ENCODE measurements around the gene CCSER2.
"Not testable (repeated sequence)": the region's sequence is repeated elsewhere in the genome, so short reads cannot be mapped to it uniquely, and the experiment has no call there.

CCSER2 gene

DNA sequence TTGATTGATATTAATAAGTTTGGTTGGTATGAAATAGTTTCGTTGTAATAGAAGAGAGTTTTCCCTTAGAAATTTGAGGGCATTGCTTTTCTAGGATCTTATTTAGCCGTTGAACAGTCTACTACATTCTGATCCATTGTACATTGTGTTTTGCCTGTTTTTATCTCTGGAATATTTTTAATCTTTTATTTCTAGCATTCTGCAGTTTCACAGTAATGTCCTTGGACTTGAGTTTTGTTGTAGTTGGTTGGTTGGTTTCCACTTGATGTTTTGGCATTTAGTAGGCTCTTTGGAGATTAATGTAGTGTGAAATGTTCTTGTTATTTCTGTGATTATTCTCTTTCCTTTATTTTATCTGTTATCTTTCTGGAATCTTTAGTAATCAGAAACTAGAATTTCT lies 112.4 kb downstream of the CCSER2 start:
- TF ChIP-seq, protein P1, sequence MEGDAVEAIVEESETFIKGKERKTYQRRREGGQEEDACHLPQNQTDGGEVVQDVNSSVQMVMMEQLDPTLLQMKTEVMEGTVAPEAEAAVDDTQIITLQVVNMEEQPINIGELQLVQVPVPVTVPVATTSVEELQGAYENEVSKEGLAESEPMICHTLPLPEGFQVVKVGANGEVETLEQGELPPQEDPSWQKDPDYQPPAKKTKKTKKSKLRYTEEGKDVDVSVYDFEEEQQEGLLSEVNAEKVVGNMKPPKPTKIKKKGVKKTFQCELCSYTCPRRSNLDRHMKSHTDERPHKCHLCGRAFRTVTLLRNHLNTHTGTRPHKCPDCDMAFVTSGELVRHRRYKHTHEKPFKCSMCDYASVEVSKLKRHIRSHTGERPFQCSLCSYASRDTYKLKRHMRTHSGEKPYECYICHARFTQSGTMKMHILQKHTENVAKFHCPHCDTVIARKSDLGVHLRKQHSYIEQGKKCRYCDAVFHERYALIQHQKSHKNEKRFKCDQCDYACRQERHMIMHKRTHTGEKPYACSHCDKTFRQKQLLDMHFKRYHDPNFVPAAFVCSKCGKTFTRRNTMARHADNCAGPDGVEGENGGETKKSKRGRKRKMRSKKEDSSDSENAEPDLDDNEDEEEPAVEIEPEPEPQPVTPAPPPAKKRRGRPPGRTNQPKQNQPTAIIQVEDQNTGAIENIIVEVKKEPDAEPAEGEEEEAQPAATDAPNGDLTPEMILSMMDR (conservative IDR thresholded peaks at IDR 0.05; ENCODE audit: low read depth, low read length) = no peak
- no peak for DNase-seq (ENCODE audit: low read depth)
- no peak overlapping the region for H3K4me3 ChIP-seq (ENCODE audit: low read depth, low read length)

DNA sequence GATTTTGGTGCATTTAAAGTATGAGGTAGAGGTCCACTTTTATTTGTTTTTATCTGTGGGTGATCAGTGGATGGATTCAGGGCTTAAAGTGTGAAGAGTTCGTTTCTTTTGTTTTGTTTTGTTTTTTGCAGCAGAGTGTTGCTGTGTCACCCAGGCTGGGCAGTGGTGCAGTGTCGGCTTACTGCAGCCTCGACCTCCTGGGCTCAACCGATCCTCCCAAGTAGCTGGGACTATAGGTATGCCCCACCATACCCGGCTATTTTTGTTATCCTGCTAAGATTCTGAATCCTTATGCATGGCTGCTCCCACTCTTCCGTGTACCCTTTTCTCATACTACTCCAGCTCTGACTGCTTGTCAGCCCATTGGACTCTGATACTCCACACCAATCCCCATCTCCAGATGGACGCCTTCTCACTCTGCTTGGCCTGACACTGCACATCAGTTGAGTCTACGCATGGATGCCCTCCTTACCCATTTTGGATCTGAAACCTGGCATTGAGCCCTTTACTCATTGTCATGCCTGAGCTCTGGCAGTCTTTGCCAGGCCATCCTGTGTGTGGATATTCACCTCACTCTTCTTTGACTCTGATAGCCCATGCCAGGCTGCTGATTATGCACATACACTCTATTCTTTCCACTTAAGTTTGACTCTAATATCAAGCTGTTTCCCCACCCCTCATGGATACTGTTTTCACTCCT lies 119.5 kb downstream of the CCSER2 start:
- H3K4me3 ChIP-seq (ENCODE audit: low read depth, low read length) = no peak overlapping the region
- TF ChIP-seq, protein P1 (conservative IDR thresholded peaks at IDR 0.05; ENCODE audit: low read depth, low read length) = no peak
- no peak for DNase-seq (ENCODE audit: low read depth)

DNA sequence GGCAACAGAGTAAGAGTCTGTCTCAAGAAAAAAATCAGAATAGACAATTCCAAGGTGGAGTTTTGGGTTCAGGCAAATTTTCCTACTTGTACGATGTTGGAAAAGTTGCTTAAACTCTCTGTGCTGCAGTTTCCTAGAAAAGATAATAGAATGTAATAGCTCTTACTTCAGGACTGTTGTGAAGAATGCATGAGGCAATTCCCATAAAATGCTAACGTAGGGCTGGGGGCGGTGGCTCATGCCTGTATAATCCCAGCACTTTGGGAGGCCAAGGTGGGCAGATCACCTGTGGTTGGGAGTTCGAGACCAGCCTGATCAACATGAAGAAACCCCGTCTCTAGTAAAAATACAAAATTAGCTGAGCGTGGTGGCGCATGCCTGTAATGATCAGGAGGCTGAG lies 121.0 kb downstream of the CCSER2 start:
- DNase-seq (ENCODE audit: low read depth); H3K4me3 ChIP-seq (ENCODE audit: low read depth, low read length): not testable (repeated sequence)

DNA sequence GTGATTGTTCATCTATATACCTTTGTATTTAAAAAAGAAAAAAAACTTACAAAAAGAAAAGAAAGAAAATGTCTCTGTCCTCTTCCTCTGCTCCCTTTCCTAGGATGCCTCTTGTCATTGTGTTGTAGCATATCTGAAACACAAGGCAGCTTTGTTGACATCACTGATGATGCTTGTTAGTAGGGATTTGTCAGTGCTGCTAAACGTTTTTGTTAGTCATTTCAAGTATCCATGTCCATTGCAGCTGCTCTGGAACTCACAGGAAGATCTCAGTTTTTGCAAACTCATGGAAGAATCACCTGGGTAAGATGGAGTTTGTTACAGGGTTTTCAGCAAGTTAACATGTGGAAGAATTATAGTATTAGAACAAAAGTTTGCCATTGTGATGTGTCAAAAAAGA lies 123.6 kb downstream of the CCSER2 start:
- peak; percentile 15 for DNase-seq (ENCODE audit: low read depth)
- H3K4me3 ChIP-seq (ENCODE audit: low read depth, low read length) = no peak overlapping the region
- TF ChIP-seq, protein P1 (conservative IDR thresholded peaks at IDR 0.05; ENCODE audit: low read depth, low read length) = no peak

DNA sequence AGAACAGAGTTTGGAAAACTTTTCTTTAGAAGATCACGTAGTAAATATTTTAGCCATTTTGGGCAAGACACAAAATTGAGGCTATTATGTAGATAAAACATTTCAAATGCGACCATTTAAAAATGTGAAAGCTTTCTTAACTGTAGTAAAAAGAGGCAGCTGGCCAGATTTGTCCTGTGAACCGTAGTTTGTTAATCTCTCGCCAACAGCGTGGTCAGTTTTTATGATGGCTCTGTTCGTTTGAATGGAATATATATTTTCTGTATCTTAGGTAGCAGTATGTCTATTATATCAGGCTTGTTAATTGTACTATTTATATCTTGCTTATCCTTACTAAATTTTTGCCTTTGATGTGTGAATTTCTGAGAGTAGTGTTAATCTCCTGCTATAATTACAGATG lies 124.9 kb downstream of the CCSER2 start:
- DNase-seq (ENCODE audit: low read depth) = no peak
- no peak overlapping the region for H3K4me3 ChIP-seq (ENCODE audit: low read depth, low read length)
- TF ChIP-seq, protein P1 (conservative IDR thresholded peaks at IDR 0.05; ENCODE audit: low read depth, low read length) = no peak

DNA sequence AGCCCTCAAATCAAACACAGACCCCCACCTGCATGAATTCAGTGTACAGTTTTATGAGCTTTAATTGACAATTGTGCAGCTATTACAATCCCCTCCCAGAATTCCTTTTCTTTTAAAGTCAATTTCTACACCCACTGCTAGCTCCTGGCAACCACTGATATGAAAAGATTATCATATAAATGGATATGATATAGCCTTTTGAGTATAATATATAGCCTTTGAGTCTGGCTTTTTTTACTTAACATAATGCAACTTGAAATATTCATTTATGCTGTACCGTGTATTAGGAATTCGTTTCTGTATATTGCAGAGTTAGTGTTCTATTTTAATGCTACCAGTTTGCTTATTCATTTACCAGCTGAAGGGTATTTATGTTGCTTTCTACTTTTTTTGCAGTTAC lies 127.7 kb downstream of the CCSER2 start:
- no peak for DNase-seq (ENCODE audit: low read depth)
- no peak overlapping the region for H3K4me3 ChIP-seq (ENCODE audit: low read depth, low read length)
- TF ChIP-seq, protein P1 (conservative IDR thresholded peaks at IDR 0.05; ENCODE audit: low read depth, low read length) = no peak

DNA sequence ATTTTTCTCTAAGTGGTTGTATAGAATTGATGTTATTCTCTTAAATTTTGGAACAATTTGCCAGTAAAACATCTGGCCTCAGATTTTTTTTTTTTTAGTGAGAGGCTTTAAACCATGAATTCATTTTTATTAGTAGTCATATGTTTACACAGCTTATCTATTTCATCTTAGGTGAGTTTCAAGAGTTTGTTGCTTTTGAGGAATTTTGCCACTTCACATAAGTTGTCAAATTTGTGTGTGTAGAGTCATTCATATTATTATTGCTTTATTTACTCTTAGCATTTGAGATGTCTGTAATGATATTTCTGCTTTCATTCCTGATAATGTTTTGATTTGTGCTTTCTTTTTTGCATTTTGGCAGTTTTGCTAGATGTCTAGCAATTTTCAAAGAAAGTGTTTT lies 132.1 kb downstream of the CCSER2 start:
- TF ChIP-seq, protein P1 (conservative IDR thresholded peaks at IDR 0.05; ENCODE audit: low read depth, low read length) = no peak
- H3K4me3 ChIP-seq (ENCODE audit: low read depth, low read length) = no peak overlapping the region
- no peak for DNase-seq (ENCODE audit: low read depth)

Measured in choroid plexus epithelial cell (primary cell).